Liver (tissue), 9 donors: ENCODE measurements around the gene CAMLG. TPM values are rescaled to one million over a fixed set of nuclear protein-coding genes. Genes with fewer than 3 reads are reported as not detected.

Source experiments
- DNase-seq: peaks from one replicate; pipeline ENCODE4 v3.0.0-alpha.2; 2017; ENCODE audit warnings: low spot score
- H3K27ac ChIP-seq, 2 donors: one replicate each; pipeline ENCODE4 v1.7.0; 2013; ENCODE audit warnings: inconsistent platforms in 2 of 2, low read length in 2 of 2, control low read depth in 1 of 2, low read depth in 1 of 2, mild to moderate bottlenecking in 1 of 2
- H3K27me3 ChIP-seq, 4 donors: one replicate each; pipeline versions ENCODE4 v1.6.1 to v1.7.0; 2013; ENCODE audit warnings: low read length in 3 of 4, inconsistent platforms in 1 of 4, mild to moderate bottlenecking in 1 of 4, moderate library complexity in 1 of 4; ENCODE audit not compliant: control insufficient read depth in 4 of 4, insufficient read depth in 4 of 4
- H3K36me3 ChIP-seq, 4 donors: one replicate each; pipeline versions ENCODE4 v1.6.1 to v1.7.0; 2013; ENCODE audit warnings: low read length in 3 of 4, mild to moderate bottlenecking in 3 of 4, low read depth in 1 of 4, moderate library complexity in 1 of 4; ENCODE audit not compliant: control insufficient read depth in 4 of 4, insufficient read depth in 3 of 4
- H3K4me1 ChIP-seq, 4 donors: one replicate each; pipeline versions ENCODE4 v1.6.1 to v1.7.0; 2013; ENCODE audit warnings: low read length in 3 of 4, mild to moderate bottlenecking in 3 of 4, moderate library complexity in 1 of 4; ENCODE audit not compliant: control insufficient read depth in 4 of 4, insufficient read depth in 4 of 4
- H3K4me3 ChIP-seq, 3 donors: one replicate each; pipeline versions ENCODE4 v1.6.1 to v1.7.0; 2013; ENCODE audit warnings: low read length in 3 of 3, control low read depth in 1 of 3, low read depth in 1 of 3, mild to moderate bottlenecking in 1 of 3
- H3K9ac ChIP-seq, 2 donors: one replicate each; pipeline ENCODE4 v1.7.0; 2013; ENCODE audit warnings: low read length in 2 of 2, mild to moderate bottlenecking in 2 of 2, moderate library complexity in 2 of 2, control low read depth in 1 of 2, low read depth in 1 of 2
- H3K9me3 ChIP-seq, 4 donors: one replicate each; pipeline versions ENCODE4 v1.6.1 to v1.7.0; 2013; ENCODE audit warnings: low read length in 3 of 4; ENCODE audit not compliant: control insufficient read depth in 4 of 4
- EGR1 ChIP-seq, 2 donors: IDR thresholded peaks; 2 replicates each; pipeline ENCODE4 v1.6.1; 2016 to 2018; ENCODE audit warnings: antibody characterized with exemption in 2 of 2, low read depth in 2 of 2
- FOXA1 ChIP-seq: IDR thresholded peaks from 2 replicates; pipeline ENCODE4 v1.6.1; 2016; ENCODE audit warnings: antibody characterized with exemption
- FOXA2 ChIP-seq: IDR thresholded peaks from 2 replicates; pipeline ENCODE4 v1.6.1; 2016; ENCODE audit warnings: antibody characterized with exemption
- HNF4A ChIP-seq, 2 donors: conservative IDR thresholded peaks; 2 replicates each; pipeline ENCODE4 v1.6.1; 2016; ENCODE audit warnings: antibody characterized with exemption in 2 of 2, mild to moderate bottlenecking in 2 of 2
- JUND ChIP-seq, 2 donors: IDR thresholded peaks; 2 replicates each; pipeline ENCODE4 v1.6.1; 2016; ENCODE audit warnings: antibody characterized with exemption in 2 of 2
- NR2F2 ChIP-seq: IDR thresholded peaks from 2 replicates; pipeline ENCODE4 v1.6.1; 2016; ENCODE audit warnings: antibody characterized with exemption
- RAD21 ChIP-seq, 2 donors: IDR thresholded peaks; 2 replicates each; pipeline ENCODE4 v1.6.1; 2016; ENCODE audit warnings: antibody characterized with exemption in 2 of 2, mild to moderate bottlenecking in 2 of 2
- RXRA ChIP-seq, 2 donors: IDR thresholded peaks; 2 replicates each; pipeline ENCODE4 v1.6.1; 2017 to 2018; ENCODE audit warnings: antibody characterized with exemption in 2 of 2, mild to moderate bottlenecking in 1 of 2
- SP1 ChIP-seq: IDR thresholded peaks from 2 replicates; pipeline ENCODE4 v1.6.1; 2018; ENCODE audit warnings: antibody characterized with exemption, mild to moderate bottlenecking
- TAF1 ChIP-seq: conservative IDR thresholded peaks from 2 replicates; pipeline ENCODE4 v1.6.1; 2016; ENCODE audit warnings: antibody characterized with exemption, mild to moderate bottlenecking
- YY1 ChIP-seq: IDR thresholded peaks from 2 replicates; pipeline ENCODE4 v1.6.1; 2016; ENCODE audit warnings: antibody characterized with exemption, mild to moderate bottlenecking
- WGBS: extraction: QIAGEN DNeasy Blood & Tissue Kit; methylation state at CpG from one replicate; pipeline ENCODE4 v1.1.7; 2013; 5-methylcytosine and 5-hydroxymethylcytosine counted together
- polyA plus RNA-seq, 2 donors: library from polyadenylated mRNA; stranded (reverse) in 1 of 2; unstranded in 1 of 2; fragments of 200-250 nt in 1 of 2; fragments of >200 nt in 1 of 2; fragmentation: Nextera tagmentation in 1 of 2; extraction: Ambion mirVana in 1 of 2; gene quantifications; one replicate each; pipeline versions ENCODE4 v1.2.1 to v1.2.3, GENCODE V29; 2013 to 2015
- total RNA-seq, 2 donors: library from RNA; depleted of rRNA; stranded (reverse); fragments of >200 nt; gene quantifications; one replicate each; pipeline ENCODE4 v1.2.3, GENCODE V29; 2014
- TF ChIP-seq, protein P1 (sequence below): fragments of 150-350 bp; IDR thresholded peaks from 2 replicates; pipeline ENCODE4 v1.5.1; 2017; ENCODE audit warnings: improper control_type of control experiment, low read depth, low read length; ENCODE audit not compliant: missing input control
- TF ChIP-seq, protein P2 (sequence below): IDR thresholded peaks from 2 replicates; pipeline ENCODE4 v1.6.1; 2016; ENCODE audit warnings: antibody characterized with exemption, mild to moderate bottlenecking
- TF ChIP-seq, protein P3 (sequence below): IDR thresholded peaks from 2 replicates; pipeline ENCODE4 v1.6.1; 2016; ENCODE audit warnings: antibody characterized with exemption
- TF ChIP-seq, protein P4 (sequence below): IDR thresholded peaks from 2 replicates; pipeline ENCODE4 v1.6.1; 2016; ENCODE audit warnings: antibody characterized with exemption
- donor health status: healthy.
- donor health status: healthy.
- donor health status: healthy.
- donor health status: healthy.
- donor health status: healthy.

CAMLG gene
- total and polyA plus RNA-seq, 4 donors = 5.2 to 17.0 (median 9.8) TPM

DNA sequence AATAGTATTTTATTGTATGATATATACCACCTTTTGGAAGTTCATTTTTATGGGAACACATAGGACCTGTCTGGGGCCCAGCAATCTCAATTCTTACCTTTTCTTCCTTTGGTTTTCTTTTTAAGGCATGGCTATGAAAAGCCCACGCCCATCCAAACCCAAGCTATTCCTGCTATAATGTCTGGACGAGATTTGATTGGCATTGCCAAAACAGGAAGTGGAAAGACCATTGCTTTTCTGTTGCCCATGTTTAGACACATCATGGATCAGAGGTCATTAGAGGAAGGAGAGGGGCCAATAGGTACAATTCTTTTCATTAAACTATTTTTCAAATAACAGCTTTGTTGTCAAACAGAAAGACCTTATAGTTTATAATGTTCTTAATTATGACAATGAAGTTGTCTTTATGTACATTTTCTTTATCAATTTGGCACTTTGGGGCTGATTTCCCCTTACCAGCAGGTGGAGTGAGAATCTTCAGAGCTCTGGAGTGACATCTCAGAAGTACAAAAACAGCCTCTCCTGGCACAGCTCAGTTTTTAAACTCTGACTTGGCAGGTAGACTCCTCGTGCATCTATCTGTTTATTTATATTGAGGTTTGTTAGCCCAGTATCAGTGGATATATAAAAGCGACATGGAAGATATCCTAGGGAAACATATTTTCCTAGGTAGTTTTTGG, 46.0 kb downstream of the CAMLG start:
- DNase-seq = no peak
- Histone ChIP-seq H3K9me3 (no peaks in the 10 kb centered on the region), H3K4me1 (no peaks in the 10 kb centered on the region), H3K27ac (no peak overlapping the region), H3K27me3 (no peaks in the 10 kb centered on the region), H3K4me3 (no peak overlapping the region), H3K36me3 (peaks cover 16 to 51% (median 38%) of the 10 kb centered on the region in 4 donors), H3K9ac (no peak overlapping the region)
- TF ChIP-seq, protein P1, sequence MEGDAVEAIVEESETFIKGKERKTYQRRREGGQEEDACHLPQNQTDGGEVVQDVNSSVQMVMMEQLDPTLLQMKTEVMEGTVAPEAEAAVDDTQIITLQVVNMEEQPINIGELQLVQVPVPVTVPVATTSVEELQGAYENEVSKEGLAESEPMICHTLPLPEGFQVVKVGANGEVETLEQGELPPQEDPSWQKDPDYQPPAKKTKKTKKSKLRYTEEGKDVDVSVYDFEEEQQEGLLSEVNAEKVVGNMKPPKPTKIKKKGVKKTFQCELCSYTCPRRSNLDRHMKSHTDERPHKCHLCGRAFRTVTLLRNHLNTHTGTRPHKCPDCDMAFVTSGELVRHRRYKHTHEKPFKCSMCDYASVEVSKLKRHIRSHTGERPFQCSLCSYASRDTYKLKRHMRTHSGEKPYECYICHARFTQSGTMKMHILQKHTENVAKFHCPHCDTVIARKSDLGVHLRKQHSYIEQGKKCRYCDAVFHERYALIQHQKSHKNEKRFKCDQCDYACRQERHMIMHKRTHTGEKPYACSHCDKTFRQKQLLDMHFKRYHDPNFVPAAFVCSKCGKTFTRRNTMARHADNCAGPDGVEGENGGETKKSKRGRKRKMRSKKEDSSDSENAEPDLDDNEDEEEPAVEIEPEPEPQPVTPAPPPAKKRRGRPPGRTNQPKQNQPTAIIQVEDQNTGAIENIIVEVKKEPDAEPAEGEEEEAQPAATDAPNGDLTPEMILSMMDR = peak; percentile 18
- peak; percentile 40 to 56 for TF ChIP-seq RAD21 (IDR thresholded peaks at IDR 0.05)
- no peak for TF ChIP-seq NR2F2
- 54% methylated on average over 4 of the region's 4 CpGs for WGBS

DNA sequence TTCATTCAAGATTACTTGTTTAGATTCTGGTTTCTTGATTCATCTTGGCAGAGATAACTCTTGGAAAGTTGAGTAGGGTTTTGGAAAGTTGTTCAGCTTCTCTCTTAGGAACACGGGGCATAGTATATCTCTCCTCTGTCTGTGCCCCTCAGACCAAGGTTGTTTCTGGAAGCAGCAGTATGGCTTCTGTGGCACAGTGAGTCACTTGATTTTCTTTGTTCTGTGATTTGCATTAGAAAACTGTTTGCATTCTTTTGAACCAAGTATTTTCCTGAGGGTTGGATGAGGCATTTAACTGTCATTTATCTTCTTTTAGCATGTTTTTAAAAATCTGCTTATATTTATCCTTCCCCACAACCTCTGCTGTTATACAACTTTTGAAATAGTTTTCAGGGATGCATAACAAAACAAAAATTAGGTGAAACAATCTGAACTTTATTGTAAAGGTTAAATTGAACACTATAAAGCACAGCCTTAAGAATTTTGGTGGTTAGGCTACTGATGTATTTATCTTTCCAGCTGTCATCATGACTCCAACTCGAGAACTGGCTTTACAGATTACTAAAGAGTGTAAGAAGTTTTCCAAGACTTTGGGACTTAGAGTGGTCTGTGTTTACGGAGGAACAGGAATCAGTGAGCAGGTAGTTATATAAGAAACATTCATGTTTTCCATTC, 46.7 kb downstream of the CAMLG start:
- DNase-seq = no peak
- no peaks in the 10 kb centered on the region for H3K27me3 ChIP-seq
- no peak overlapping the region for H3K27ac ChIP-seq
- no peaks in the 10 kb centered on the region for H3K4me1 ChIP-seq
- no peaks in the 10 kb centered on the region for H3K9me3 ChIP-seq
- peaks cover 17 to 58% (median 42%) of the 10 kb centered on the region in 4 donors for H3K36me3 ChIP-seq
- 93% methylated on average over 3 of the region's 3 CpGs for WGBS
- H3K9ac ChIP-seq = no peak overlapping the region
- H3K4me3 ChIP-seq = no peak overlapping the region
- TF ChIP-seq EGR1 (IDR thresholded peaks at IDR 0.05; ENCODE audit: low read depth in 2 of 2) = no peak

DNA sequence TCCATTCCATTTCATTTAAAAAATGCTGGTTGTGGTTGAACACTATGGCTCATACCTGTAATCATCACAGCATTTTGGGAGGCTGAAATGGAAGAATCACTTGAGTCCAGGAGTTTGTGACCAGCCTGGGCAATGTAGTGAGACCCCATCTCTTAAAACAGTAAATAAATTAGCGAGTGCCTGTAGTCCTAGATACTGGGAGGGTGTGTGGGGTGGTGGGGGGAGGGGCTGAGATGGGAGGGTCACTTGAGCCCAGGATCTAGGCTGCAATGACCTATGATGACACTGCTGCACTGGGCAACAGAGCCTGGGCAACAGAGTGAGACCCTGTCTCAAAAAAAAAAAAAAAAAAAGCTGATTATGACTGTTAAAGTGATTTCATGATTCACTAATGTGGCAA, 49.3 kb downstream of the CAMLG start:
- Histone ChIP-seq H3K27ac (no peak overlapping the region), H3K27me3 (no peaks in the 10 kb centered on the region), H3K36me3 (peaks cover 11 to 64% (median 51%) of the 10 kb centered on the region in 4 donors), H3K4me3 (no peak overlapping the region), H3K9me3 (no peaks in the 10 kb centered on the region), H3K9ac (no peak overlapping the region), H3K4me1 (no peaks in the 10 kb centered on the region)
- 100% methylated on average over 1 of the region's 1 CpG for WGBS
- no peak for DNase-seq
- TF ChIP-seq SP1 (no peak), HNF4A (conservative IDR thresholded peaks at IDR 0.05) (no peak), TAF1 (no peak), NR2F2 (no peak), YY1 (no peak), JUND (IDR thresholded peaks at IDR 0.05) (no peak), RXRA (IDR thresholded peaks at IDR 0.05) (no peak), EGR1 (IDR thresholded peaks at IDR 0.05; ENCODE audit: low read depth in 2 of 2) (no peak), FOXA2 (no peak), FOXA1 (no peak)
- TF ChIP-seq, protein P2, sequence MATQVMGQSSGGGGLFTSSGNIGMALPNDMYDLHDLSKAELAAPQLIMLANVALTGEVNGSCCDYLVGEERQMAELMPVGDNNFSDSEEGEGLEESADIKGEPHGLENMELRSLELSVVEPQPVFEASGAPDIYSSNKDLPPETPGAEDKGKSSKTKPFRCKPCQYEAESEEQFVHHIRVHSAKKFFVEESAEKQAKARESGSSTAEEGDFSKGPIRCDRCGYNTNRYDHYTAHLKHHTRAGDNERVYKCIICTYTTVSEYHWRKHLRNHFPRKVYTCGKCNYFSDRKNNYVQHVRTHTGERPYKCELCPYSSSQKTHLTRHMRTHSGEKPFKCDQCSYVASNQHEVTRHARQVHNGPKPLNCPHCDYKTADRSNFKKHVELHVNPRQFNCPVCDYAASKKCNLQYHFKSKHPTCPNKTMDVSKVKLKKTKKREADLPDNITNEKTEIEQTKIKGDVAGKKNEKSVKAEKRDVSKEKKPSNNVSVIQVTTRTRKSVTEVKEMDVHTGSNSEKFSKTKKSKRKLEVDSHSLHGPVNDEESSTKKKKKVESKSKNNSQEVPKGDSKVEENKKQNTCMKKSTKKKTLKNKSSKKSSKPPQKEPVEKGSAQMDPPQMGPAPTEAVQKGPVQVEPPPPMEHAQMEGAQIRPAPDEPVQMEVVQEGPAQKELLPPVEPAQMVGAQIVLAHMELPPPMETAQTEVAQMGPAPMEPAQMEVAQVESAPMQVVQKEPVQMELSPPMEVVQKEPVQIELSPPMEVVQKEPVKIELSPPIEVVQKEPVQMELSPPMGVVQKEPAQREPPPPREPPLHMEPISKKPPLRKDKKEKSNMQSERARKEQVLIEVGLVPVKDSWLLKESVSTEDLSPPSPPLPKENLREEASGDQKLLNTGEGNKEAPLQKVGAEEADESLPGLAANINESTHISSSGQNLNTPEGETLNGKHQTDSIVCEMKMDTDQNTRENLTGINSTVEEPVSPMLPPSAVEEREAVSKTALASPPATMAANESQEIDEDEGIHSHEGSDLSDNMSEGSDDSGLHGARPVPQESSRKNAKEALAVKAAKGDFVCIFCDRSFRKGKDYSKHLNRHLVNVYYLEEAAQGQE = no peak
- TF ChIP-seq, protein P3, sequence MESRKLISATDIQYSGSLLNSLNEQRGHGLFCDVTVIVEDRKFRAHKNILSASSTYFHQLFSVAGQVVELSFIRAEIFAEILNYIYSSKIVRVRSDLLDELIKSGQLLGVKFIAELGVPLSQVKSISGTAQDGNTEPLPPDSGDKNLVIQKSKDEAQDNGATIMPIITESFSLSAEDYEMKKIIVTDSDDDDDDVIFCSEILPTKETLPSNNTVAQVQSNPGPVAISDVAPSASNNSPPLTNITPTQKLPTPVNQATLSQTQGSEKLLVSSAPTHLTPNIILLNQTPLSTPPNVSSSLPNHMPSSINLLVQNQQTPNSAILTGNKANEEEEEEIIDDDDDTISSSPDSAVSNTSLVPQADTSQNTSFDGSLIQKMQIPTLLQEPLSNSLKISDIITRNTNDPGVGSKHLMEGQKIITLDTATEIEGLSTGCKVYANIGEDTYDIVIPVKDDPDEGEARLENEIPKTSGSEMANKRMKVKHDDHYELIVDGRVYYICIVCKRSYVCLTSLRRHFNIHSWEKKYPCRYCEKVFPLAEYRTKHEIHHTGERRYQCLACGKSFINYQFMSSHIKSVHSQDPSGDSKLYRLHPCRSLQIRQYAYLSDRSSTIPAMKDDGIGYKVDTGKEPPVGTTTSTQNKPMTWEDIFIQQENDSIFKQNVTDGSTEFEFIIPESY = no peak
- TF ChIP-seq, protein P1 = no peak
- TF ChIP-seq, protein P4, sequence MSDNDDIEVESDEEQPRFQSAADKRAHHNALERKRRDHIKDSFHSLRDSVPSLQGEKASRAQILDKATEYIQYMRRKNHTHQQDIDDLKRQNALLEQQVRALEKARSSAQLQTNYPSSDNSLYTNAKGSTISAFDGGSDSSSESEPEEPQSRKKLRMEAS = no peak
